TTC549 (cell line): ENCODE results near the gene MAMDC4.

Experiments used
- FAIRE-seq: peaks from 2 replicates; lab custom pipeline; 2012; peaks lifted over from hg19 to GRCh38; lab: Jason Lieb, UNC

MAMDC4 gene

GRCh38 chr9:136849960-136850865 is 1.9 kb upstream of the MAMDC4 start:
- FAIRE-seq = no peak

DNA sequence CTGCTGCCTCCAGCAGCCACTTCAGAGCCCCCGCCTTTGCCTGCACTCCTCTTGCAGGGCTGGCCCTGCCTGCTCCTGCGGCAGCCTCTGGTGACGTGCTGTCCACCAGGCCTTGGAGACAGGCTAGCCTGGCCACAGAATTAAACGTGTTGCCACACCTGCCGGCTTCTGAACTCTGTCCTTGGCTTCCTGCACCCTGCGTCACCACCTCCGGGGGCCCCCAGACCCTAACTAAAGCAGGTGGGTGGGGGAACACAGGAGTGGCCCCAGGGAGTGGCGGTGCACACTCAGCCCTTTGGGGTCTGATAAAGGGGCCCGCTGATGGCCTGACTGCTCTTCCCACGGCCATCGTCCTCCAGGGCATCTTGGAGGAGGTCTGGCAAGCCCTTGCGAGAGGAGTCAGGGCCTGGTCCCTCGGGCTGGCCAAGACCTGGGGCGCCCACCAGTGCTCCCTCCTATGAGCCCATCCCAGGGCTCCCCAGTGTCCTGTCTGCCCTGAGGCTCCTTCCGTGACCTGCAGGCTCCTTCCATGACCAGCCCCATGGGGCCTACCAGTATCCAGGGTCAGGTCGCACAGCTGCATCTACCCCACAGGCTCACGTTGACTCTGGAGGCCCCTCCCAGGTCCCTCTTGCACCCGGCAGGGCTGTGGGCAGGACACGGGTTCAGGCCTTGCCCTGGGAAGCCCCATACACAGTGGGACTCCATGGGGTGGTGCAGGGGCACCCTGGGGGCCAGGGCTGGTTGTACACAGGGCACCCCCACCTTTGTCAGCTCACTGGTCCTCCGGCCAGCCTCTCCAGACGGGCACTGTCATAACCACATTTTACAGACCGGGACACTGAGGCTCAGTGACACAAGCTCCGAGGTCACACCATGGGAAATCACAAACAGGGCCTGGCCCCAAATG is 1.0 kb upstream of the MAMDC4 start:
- FAIRE-seq = no peak

DNA sequence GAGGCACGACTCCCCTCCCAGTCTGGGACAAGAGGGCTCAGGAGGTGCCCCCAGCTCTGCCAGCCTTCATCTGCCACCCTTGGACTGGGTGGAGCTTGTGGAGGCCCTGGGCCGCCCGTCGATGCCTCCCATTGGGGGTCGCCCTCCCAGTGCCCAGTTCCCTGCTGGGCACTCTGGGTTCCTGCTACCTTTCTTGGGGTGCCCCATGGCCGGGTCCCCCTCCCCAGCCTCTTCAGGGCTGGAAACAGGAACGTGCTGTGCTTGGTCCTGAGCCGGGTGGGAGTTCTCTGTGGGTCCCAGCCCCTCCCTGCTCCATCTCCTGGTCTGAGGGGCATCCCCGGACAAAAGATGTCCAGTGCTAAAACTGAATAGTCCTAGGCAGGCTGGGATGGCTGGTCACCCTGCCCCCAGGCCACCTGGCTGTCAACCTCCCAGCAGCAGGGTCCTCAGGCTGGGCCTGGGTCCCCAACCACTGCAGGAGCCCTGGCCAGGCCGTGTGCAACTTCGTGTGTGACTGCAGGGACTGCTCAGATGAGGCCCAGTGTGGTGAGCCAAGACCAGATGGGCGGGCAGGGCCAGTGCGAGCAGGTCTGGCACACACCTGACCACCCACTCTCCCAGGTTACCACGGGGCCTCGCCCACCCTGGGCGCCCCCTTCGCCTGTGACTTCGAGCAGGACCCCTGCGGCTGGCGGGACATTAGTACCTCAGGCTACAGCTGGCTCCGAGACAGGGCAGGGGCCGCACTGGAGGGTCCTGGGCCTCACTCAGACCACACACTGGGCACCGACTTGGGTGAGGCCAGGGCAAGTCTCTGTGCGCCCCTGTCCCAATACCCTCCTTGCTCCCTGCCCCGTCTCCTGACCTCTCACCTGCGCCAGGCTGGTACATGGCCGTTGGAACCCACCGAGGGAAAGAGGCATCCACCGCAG is 784 bp downstream of the MAMDC4 start:
- FAIRE-seq = no peak

DNA sequence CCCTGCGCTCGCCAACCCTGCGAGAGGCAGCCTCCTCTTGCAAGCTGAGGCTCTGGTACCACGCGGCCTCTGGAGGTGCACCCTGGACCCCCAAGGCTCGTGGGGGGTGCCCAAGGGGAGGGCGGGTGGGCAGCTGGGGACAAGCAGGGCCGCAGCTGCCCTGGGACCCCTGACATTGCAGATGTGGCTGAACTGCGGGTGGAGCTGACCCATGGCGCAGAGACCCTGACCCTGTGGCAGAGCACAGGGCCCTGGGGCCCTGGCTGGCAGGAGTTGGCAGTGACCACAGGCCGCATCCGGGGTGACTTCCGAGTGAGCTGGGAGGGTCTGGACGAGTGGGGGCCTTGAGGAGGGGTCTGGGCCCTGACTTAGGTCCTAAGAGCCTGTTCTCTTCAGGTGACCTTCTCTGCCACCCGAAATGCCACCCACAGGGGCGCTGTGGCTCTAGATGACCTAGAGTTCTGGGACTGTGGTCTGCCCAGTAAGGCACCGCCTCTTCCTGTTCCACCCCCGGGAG is 1.5 kb downstream of the MAMDC4 start:
- no peak for FAIRE-seq

DNA sequence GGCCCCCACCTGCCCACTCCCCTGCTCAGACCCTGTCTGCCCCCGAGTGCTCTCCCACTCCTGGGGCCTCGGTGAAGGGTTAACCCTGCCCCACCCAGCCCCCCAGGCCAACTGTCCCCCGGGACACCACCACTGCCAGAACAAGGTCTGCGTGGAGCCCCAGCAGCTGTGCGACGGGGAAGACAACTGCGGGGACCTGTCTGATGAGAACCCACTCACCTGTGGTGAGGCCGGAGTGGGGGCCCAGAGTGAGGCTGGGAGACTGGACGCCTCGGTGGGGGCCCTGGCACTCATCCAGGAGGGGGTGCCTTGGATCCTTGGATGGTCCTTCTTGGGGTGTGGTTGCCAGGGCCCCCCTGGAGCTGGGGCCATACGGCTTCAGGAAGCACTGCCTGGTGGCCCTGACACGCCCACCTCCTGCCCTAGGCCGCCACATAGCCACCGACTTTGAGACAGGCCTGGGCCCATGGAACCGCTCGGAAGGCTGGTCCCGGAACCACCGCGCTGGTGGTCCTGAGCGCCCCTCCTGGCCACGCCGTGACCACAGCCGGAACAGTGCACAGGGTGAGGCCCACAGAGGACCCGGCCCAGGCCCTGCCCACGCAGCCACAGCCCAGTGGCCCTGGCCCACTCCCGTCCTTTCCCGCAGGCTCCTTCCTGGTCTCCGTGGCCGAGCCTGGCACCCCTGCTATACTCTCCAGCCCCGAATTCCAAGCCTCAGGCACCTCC is 2.1 kb downstream of the MAMDC4 start:
- FAIRE-seq = no peak

DNA sequence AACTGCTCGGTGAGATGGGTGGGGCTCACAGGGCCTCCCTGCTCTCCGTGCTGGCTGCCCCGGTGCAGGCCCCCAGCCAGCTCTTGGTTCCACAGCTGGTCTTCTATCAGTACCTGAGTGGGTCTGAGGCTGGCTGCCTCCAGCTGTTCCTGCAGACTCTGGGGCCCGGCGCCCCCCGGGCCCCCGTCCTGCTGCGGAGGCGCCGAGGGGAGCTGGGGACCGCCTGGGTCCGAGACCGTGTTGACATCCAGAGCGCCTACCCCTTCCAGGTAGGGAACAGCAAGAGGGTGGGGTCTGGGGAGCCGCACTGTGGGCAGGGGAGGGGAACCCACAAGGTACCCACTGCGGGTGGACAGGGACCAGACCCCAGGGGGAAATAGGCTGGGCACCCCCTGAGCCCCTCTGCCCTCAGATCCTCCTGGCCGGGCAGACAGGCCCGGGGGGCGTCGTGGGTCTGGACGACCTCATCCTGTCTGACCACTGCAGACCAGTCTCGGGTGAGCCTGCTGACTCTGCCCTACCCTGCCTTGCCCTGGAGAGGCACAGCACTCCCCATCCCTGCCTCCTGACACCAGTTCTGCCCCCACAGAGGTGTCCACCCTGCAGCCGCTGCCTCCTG is 2.8 kb downstream of the MAMDC4 start:
- FAIRE-seq = no peak

- FAIRE-seq = no peak
These were observed 3.4 kb downstream of the MAMDC4 start for GRCh38 chr9:136855461-136856078.

DNA sequence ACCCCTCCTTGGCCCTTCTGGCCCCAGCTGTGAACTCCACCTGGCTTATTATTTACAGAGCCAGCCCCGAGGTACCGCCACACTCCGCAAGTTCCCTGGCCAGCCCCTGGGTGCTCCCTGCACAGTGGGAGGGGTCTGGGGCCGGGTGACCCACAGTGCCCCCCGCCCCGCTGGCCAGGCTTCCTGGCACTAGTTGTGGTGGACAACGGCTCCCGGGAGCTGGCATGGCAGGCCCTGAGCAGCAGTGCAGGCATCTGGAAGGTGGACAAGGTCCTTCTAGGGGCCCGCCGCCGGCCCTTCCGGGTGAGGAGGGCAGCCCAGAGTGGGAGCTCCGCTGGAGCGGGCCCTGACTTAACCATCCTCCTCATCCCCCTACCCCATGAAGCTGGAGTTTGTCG is 3.9 kb downstream of the MAMDC4 start:
- FAIRE-seq = no peak

DNA sequence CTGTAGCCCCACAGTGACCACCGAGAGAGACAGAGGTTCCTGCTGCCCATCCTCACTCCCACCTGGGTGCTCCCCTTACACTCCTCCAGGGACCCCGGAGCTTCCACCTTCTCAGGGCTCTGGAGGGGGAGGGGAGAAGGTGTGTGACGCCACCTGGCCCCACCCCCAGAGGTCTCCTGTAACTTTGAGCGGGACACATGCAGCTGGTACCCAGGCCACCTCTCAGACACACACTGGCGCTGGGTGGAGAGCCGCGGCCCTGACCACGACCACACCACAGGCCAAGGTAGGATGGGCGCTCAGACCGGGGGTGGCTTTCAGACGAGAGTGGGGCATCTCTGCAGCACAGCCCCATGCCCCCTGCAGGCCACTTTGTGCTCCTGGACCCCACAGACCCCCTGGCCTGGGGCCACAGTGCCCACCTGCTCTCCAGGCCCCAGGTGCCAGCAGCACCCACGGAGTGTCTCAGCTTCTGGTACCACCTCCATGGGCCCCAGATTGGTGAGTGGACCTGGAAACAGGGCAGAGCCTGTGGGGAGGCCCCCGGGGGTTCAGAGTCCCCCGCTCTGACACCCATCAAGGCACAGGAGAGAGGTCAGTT is 4.5 kb downstream of the MAMDC4 start:
- no peak for FAIRE-seq

DNA sequence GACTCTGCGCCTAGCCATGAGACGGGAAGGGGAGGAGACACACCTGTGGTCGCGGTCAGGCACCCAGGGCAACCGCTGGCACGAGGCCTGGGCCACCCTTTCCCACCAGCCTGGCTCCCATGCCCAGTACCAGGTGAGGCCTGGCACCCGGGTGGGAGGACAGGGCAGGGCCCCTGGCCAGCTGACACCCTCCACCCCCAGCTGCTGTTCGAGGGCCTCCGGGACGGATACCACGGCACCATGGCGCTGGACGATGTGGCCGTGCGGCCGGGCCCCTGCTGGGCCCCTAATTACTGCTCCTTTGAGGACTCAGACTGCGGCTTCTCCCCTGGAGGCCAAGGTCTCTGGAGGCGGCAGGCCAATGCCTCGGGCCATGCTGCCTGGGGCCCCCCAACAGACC is 5.0 kb downstream of the MAMDC4 start:
- no peak for FAIRE-seq

DNA sequence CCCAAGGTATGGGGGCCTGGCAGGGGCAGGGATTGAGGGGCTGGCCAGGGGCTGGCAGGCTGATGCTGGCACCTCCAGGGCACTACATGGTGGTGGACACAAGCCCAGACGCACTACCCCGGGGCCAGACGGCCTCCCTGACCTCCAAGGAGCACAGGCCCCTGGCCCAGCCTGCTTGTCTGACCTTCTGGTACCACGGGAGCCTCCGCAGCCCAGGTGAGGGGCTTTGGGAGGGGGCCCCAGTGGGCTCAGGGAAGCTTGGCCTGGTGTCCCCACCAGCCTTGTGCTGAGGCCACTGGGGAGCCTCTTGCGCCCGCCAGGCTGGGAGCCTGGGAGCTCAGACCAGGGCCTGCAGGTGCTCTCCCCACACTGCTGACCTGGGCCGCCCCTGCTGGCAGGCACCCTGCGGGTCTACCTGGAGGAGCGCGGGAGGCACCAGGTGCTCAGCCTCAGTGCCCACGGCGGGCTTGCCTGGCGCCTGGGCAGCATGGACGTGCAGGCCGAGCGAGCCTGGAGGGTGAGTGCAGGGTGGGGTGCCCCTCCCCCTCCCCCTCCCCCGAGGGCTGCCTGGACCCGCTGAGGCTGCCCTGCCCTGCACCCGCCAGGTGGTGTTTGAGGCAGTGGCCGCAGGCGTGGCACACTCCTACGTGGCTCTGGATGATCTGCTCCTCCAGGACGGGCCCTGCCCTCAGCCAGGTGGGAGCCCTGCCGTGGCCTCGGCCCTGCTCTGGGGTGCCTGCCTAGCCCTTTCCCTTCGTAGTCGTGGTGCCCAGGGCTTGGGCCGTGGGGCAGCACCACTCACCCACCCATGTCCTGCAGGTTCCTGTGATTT is 5.7 kb downstream of the MAMDC4 start:
- FAIRE-seq = no peak

GRCh38 chr9:136858452-136858843 is 6.3 kb downstream of the MAMDC4 start:
- no peak for FAIRE-seq

- FAIRE-seq = no peak
These were observed 7.0 kb downstream of the MAMDC4 start for GRCh38 chr9:136858844-136859757.

GRCh38 chr9:136860529-136860928 is 8.4 kb downstream of the MAMDC4 start:
- FAIRE-seq = no peak

GRCh38 chr9:136860933-136861873 is 9.1 kb downstream of the MAMDC4 start:
- no peak for FAIRE-seq

- no peak for FAIRE-seq
These were observed 9.8 kb downstream of the MAMDC4 start for GRCh38 chr9:136861874-136862457.
